IPS-18c (cell line): ENCODE results near the gene RNF148.

Experiments
- H3K4me3 ChIP-seq: 2 replicates; pipeline ENCODE4 v1.7.0; 2013; ENCODE audit warnings: low read depth, mild to moderate bottlenecking, low read length, moderate library complexity; ENCODE audit not compliant: insufficient read depth
- H3K9me3 ChIP-seq: one replicate; pipeline ENCODE4 v1.6.1; 2013; ENCODE audit warnings: mild to moderate bottlenecking, low read length, moderate library complexity; ENCODE audit not compliant: control insufficient read depth, insufficient read depth

Gene RNF148

GRCh38 chr7:122673951-122674350 lies 28.8 kb downstream of the RNF148 start:
- no peaks in the 10 kb centered on the region for H3K9me3 ChIP-seq
- no peak overlapping the region for H3K4me3 ChIP-seq

GRCh38 chr7:122672536-122672935 lies 30.2 kb downstream of the RNF148 start:
- H3K9me3 ChIP-seq = no peaks in the 10 kb centered on the region
- H3K4me3 ChIP-seq = no peak overlapping the region

- Histone ChIP-seq H3K4me3 (no peak overlapping the region), H3K9me3 (no peaks in the 10 kb centered on the region)
These were observed 39.0 kb downstream of the RNF148 start for GRCh38 chr7:122663733-122664132.

GRCh38 chr7:122658856-122659255 lies 43.9 kb downstream of the RNF148 start:
- Histone ChIP-seq H3K9me3 (no peaks in the 10 kb centered on the region), H3K4me3 (no peak overlapping the region)

GRCh38 chr7:122653685-122654084 lies 49.0 kb downstream of the RNF148 start:
- Histone ChIP-seq H3K9me3 (no peaks in the 10 kb centered on the region), H3K4me3 (no peak overlapping the region)

GRCh38 chr7:122652876-122653275 lies 49.8 kb downstream of the RNF148 start:
- no peaks in the 10 kb centered on the region for H3K9me3 ChIP-seq
- H3K4me3 ChIP-seq = no peak overlapping the region
